Measurements from ENCODE around the gene SYDE2. TPM values are rescaled to one million over a fixed set of nuclear protein-coding genes. Genes with fewer than 3 reads are reported as not detected.

SYDE2 gene
- total RNA-seq, 4 donors from 2014 or later: 30.4 to 115 (median 85.2) TPM

- H3K27me3 ChIP-seq: no peaks in the 10 kb centered on the region
- ATAC-seq: no peak
- H3K4me1 ChIP-seq: peaks cover 0 to 30% (median 5%) of the 10 kb centered on the region in 3 donors
- TF ChIP-seq CTCF (IDR thresholded peaks at IDR 0.05): no peak
- no peak for TF ChIP-seq POLR2AphosphoS5 (IDR thresholded peaks at IDR 0.05)
- no peak for TF ChIP-seq POLR2A (IDR thresholded peaks at IDR 0.05)
- TF ChIP-seq EP300 (IDR thresholded peaks at IDR 0.05): no peak
- no peaks in the 10 kb centered on the region for H3K9me3 ChIP-seq
- H3K36me3 ChIP-seq: no peaks in the 10 kb centered on the region
- peak overlapping the region in 1 of 4 donors; percentile 47 for H3K27ac ChIP-seq
- no peak overlapping the region for H3K4me3 ChIP-seq
- 64 to 74% methylated on average over 5 to 6 of the region's 6 CpGs for WGBS, 2 donors (ENCODE audit: low coverage in 1 of 2)
Observed at GRCh38 chr1:85229574-85230097, 28.8 kb upstream of the SYDE2 start.

- WGBS, 2 donors (ENCODE audit: low coverage in 1 of 2): 43 to 60% methylated on average over 1 of the region's 1 CpG
- ATAC-seq: no peak
Observed at GRCh38 chr1:85228972-85229371, 28.2 kb upstream of the SYDE2 start.

GRCh38 chr1:85225624-85226380 lies 25.0 kb upstream of the SYDE2 start:
- Histone ChIP-seq H3K27ac (peak overlapping the region; percentile 77 to 82 (median 78)), H3K9me3 (no peaks in the 10 kb centered on the region), H3K4me1 (peaks cover 2 to 54% (median 5%) of the 10 kb centered on the region in 3 donors), H3K27me3 (no peaks in the 10 kb centered on the region), H3K4me3 (no peak overlapping the region), H3K36me3 (no peaks in the 10 kb centered on the region)
- ATAC-seq: no peak
- TF ChIP-seq POLR2A (IDR thresholded peaks at IDR 0.05) (no peak), CTCF (IDR thresholded peaks at IDR 0.05) (no peak), EP300 (IDR thresholded peaks at IDR 0.05) (no peak), POLR2AphosphoS5 (IDR thresholded peaks at IDR 0.05) (no peak)
- WGBS, 2 donors (ENCODE audit: low coverage in 1 of 2): 24 to 46% methylated on average over 3 to 5 of the region's 5 CpGs

More at GRCh38 chr1:85228972-85229371, 28.2 kb upstream of the SYDE2 start:
- H3K4me3 ChIP-seq: no peak overlapping the region
- peak overlapping the region in 1 of 4 donors; percentile 47 for H3K27ac ChIP-seq
- no peaks in the 10 kb centered on the region for H3K27me3 ChIP-seq
- no peaks in the 10 kb centered on the region for H3K9me3 ChIP-seq
- H3K36me3 ChIP-seq: no peaks in the 10 kb centered on the region
- peaks cover 0 to 36% (median 5%) of the 10 kb centered on the region in 3 donors for H3K4me1 ChIP-seq
- TF ChIP-seq CTCF (IDR thresholded peaks at IDR 0.05): no peak
- TF ChIP-seq POLR2AphosphoS5 (IDR thresholded peaks at IDR 0.05): no peak
- TF ChIP-seq POLR2A (IDR thresholded peaks at IDR 0.05): no peak
- TF ChIP-seq EP300 (IDR thresholded peaks at IDR 0.05): no peak

- Histone ChIP-seq H3K27me3 (no peaks in the 10 kb centered on the region), H3K36me3 (no peaks in the 10 kb centered on the region), H3K4me1 (peaks cover 2 to 62% (median 5%) of the 10 kb centered on the region in 3 donors), H3K4me3 (no peak overlapping the region), H3K27ac (peak overlapping the region; percentile 77 to 82 (median 78)), H3K9me3 (no peaks in the 10 kb centered on the region)
- no peak for TF ChIP-seq EP300 (IDR thresholded peaks at IDR 0.05)
- TF ChIP-seq POLR2AphosphoS5 (IDR thresholded peaks at IDR 0.05): peak; percentile 18
- no peak for TF ChIP-seq CTCF (IDR thresholded peaks at IDR 0.05)
- TF ChIP-seq POLR2A (IDR thresholded peaks at IDR 0.05): no peak
- WGBS, 2 donors (ENCODE audit: low coverage in 1 of 2): 41 to 50% methylated on average over 3 of the region's 3 CpGs
- no peak for ATAC-seq
Observed at GRCh38 chr1:85224734-85225623, 24.2 kb upstream of the SYDE2 start.
